Measurements from ENCODE around the gene CSTPP1.
"Not testable (repeated sequence)": the region's sequence is repeated elsewhere in the genome, so short reads cannot be mapped to it uniquely, and the experiment has no call there.

The CSTPP1 gene

GRCh38 chr11:47051217-47051616 is 114.7 kb downstream of the CSTPP1 start:
- peak; percentile 49 for DNase-seq

- no peak for DNase-seq
Measured at GRCh38 chr11:47052165-47052564, 115.6 kb downstream of the CSTPP1 start.

- no peak for DNase-seq
Measured at GRCh38 chr11:47052576-47052975, 116.0 kb downstream of the CSTPP1 start.

GRCh38 chr11:47055534-47055933 is 119.0 kb downstream of the CSTPP1 start:
- DNase-seq = no peak

- peak; percentile 49 for DNase-seq
Measured at GRCh38 chr11:47056261-47056915, 119.8 kb downstream of the CSTPP1 start.

- no peak for DNase-seq
Measured at GRCh38 chr11:47057365-47057764, 120.8 kb downstream of the CSTPP1 start.

GRCh38 chr11:47060807-47061206 is 124.2 kb downstream of the CSTPP1 start:
- peak; percentile 52 for DNase-seq

- DNase-seq = no peak
Measured at GRCh38 chr11:47061429-47062178, 125.0 kb downstream of the CSTPP1 start.

GRCh38 chr11:47062736-47063135 is 126.2 kb downstream of the CSTPP1 start:
- no peak for DNase-seq

- DNase-seq = no peak
Measured at GRCh38 chr11:47067401-47067800, 130.8 kb downstream of the CSTPP1 start.

GRCh38 chr11:47070769-47071168 is 134.2 kb downstream of the CSTPP1 start:
- DNase-seq = no peak

- DNase-seq = no peak
Measured at GRCh38 chr11:47071341-47071740, 134.8 kb downstream of the CSTPP1 start.

GRCh38 chr11:47071791-47072261 is 135.3 kb downstream of the CSTPP1 start:
- DNase-seq = no peak

GRCh38 chr11:47078751-47079521 is 142.4 kb downstream of the CSTPP1 start:
- no peak for DNase-seq

- not testable (repeated sequence) for DNase-seq
Measured at GRCh38 chr11:47080775-47081174, 144.2 kb downstream of the CSTPP1 start.

- DNase-seq = peak; percentile 73
Measured at GRCh38 chr11:47083913-47084312, 147.4 kb downstream of the CSTPP1 start.

- no peak for DNase-seq
Measured at GRCh38 chr11:47087801-47088200, 151.2 kb downstream of the CSTPP1 start.

GRCh38 chr11:47093541-47093940 is 157.0 kb downstream of the CSTPP1 start:
- DNase-seq = no peak

- DNase-seq = not testable (repeated sequence)
Measured at GRCh38 chr11:47096871-47097270, 160.3 kb downstream of the CSTPP1 start.

- DNase-seq = not testable (repeated sequence)
Measured at GRCh38 chr11:47098223-47098622, 161.7 kb downstream of the CSTPP1 start.

GRCh38 chr11:47099214-47099917 is 162.8 kb downstream of the CSTPP1 start:
- DNase-seq = peak; percentile 15

GRCh38 chr11:47099918-47100315 is 163.4 kb downstream of the CSTPP1 start:
- DNase-seq = no peak

GRCh38 chr11:47101406-47101805 is 164.8 kb downstream of the CSTPP1 start:
- peak; percentile 23 for DNase-seq
